Upper lobe of right lung (tissue), 1 donor: ENCODE data around the gene TMEM240. TPM values are rescaled to one million over a fixed set of nuclear protein-coding genes. Genes with fewer than 3 reads are reported as not detected.

Experiments
- ATAC-seq: fragments of 200-7000 bp; cut with Tn5 transposase; one replicate; pipeline ENCODE4 v1.9.1; 2020; ENCODE audit warnings: mild to moderate bottlenecking, moderate library complexity
- DNase-seq: peaks from one replicate; pipeline ENCODE4 v3.0.0-alpha.2; 2020
- H3K27ac ChIP-seq: fragments of 200-600 bp; one replicate; pipeline ENCODE4 v1.8.0; 2022
- H3K27me3 ChIP-seq: fragments of 200-600 bp; one replicate; pipeline ENCODE4 v1.8.0; 2022; ENCODE audit warnings: mild to moderate bottlenecking
- H3K36me3 ChIP-seq: fragments of 200-600 bp; one replicate; pipeline ENCODE4 v1.8.0; 2022
- H3K4me1 ChIP-seq: fragments of 200-600 bp; one replicate; pipeline ENCODE4 v1.8.0; 2022
- H3K4me3 ChIP-seq: fragments of 200-600 bp; one replicate; pipeline ENCODE4 v1.8.0; 2022; ENCODE audit warnings: mild to moderate bottlenecking
- H3K9me3 ChIP-seq: fragments of 200-600 bp; one replicate; pipeline ENCODE4 v1.8.0; 2022
- CTCF ChIP-seq: fragments of 200-600 bp; IDR thresholded peaks from one replicate; pipeline ENCODE4 v1.8.0; 2022; ENCODE audit warnings: antibody characterized with exemption
- intact Hi-C: fragments of 100-400 bp; cut with DNase I; formaldehyde crosslinking; loops from one replicate; pipeline ENCODE4 v1.11.0; 2022
- total RNA-seq: library from RNA; stranded (reverse); fragmentation: NEBNext Ultra II Directional; extraction: Animal tissue kit (Norgen Biotek cat#: 25700); gene quantifications from one replicate; pipeline ENCODE4 v1.2.1, GENCODE V29; 2021
- donor health status: DM: no; HTN: yes; CAD: no; lungs with severe emphysema.

The TMEM240 gene
- total RNA-seq, 1 donor from 2014 or later, result 2.9 TPM

GRCh38 chr1:1545946-1546737 lies 5.7 kb upstream of the TMEM240 start:
- Histone ChIP-seq H3K4me3 (no peak overlapping the region), H3K4me1 (peaks cover 4% of the 10 kb centered on the region), H3K9me3 (no peaks in the 10 kb centered on the region), H3K27ac (no peak overlapping the region), H3K27me3 (no peaks in the 10 kb centered on the region), H3K36me3 (peaks cover 28% of the 10 kb centered on the region)
- TF ChIP-seq CTCF, result no peak
- DNase-seq, result no peak
- no peak for ATAC-seq
- intact Hi-C loops, result no loop called here

DNA sequence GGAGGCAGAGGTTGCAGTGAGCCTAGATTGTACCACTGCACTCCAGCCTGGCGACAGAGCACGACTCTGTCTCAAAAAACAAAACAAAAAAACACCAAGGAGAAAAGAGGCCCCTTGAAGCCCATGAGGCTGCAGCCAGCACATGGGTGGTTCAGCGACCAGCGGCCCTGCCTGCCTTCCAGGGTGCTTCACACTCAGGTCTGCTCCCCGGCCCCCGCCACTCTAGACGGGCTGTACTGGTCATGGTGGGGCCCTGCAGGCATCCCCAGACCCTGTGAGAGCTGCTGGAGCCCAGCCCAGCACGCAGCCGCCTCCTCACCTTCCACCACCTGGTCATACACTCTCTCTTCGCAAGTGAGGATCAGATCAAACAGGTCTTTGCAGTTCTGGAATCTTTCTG lies 4.1 kb upstream of the TMEM240 start:
- DNase-seq, result no peak
- TF ChIP-seq CTCF, result no peak
- Histone ChIP-seq H3K27me3 (no peaks in the 10 kb centered on the region), H3K36me3 (peaks cover 28% of the 10 kb centered on the region), H3K4me3 (no peak overlapping the region), H3K9me3 (no peaks in the 10 kb centered on the region), H3K4me1 (peaks cover 9% of the 10 kb centered on the region), H3K27ac (no peak overlapping the region)
- ATAC-seq, result no peak
- intact Hi-C loops, result no loop called here

DNA sequence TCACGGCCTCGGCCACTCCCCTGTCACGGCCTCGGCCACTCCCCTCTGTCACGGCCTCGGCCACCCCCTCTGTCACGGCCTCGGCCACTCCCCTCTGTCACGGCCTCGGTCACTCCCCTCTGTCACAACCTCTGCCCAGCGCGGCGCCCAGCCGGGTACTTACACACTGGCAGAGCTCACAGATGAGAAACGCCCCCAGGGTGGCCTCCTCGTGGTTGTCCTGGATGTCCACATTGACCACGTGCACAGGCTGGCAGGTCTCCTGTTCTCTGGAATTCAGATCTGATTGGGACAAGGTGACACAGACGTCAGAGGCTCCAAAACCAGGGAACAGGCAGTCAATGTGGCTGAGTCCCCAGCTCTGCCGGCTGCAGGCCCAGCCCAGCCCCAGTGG lies 3.3 kb upstream of the TMEM240 start:
- H3K36me3 ChIP-seq, result peaks cover 28% of the 10 kb centered on the region
- no peak for TF ChIP-seq CTCF
- no peak overlapping the region for H3K27ac ChIP-seq

GRCh38 chr1:1542766-1543705 lies 2.6 kb upstream of the TMEM240 start:
- H3K27me3 ChIP-seq, result no peaks in the 10 kb centered on the region
- no peak overlapping the region for H3K4me3 ChIP-seq
- intact Hi-C loops, result no loop called here
- ATAC-seq, result no peak
- peaks cover 28% of the 10 kb centered on the region for H3K36me3 ChIP-seq
- H3K27ac ChIP-seq, result no peak overlapping the region
- TF ChIP-seq CTCF, result no peak
- peaks cover 13% of the 10 kb centered on the region for H3K4me1 ChIP-seq
- H3K9me3 ChIP-seq, result no peaks in the 10 kb centered on the region
- DNase-seq, result no peak

More for the DNA sequence above, 3.3 kb upstream of the TMEM240 start:
- Histone ChIP-seq H3K4me3 (no peak overlapping the region), H3K27me3 (no peaks in the 10 kb centered on the region), H3K4me1 (peaks cover 13% of the 10 kb centered on the region), H3K9me3 (no peaks in the 10 kb centered on the region)
- DNase-seq (no peak), ATAC-seq (no peak)
- intact Hi-C loops, result no loop called here

DNA sequence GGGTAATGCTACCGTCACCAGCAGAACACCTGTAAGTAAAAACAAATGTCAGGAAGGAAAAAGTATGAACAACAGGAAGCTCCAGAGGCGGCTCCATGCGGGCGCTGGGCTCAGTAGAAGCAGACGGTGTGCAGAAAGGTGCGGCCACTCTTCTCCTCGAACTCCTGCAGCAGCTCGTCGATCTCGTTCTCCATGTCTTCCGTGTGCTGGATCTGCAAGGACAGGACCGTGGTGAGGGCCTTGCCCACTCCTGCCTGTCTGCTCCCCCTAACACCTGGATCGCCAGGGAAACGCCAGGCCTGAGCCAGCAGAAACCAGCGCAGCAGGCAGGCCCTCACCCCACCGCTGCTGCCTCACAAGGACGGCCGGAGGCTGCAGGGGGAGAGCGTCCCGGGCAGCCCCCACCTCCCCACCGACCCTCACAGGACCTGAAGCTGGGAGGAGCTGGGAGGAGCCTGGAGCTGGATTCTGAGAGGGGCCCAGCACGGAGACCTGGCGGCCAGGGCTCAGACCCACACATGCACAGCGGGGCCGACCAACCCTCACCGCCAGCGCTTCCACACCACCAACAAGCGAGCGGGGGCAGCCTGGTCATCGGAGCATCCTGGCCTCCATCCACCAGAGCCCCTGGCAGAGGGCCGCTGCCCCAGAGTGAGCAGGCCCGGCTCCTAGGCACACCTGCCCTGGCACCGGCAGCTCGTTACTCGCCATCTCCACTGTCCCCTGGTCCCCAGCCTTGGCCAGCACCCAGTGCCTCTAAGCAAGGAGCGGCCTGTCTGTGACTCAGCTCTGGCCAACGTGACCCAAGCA lies 1.7 kb upstream of the TMEM240 start:
- H3K4me1 ChIP-seq, result peaks cover 13% of the 10 kb centered on the region
- peaks cover 28% of the 10 kb centered on the region for H3K36me3 ChIP-seq
- H3K27me3 ChIP-seq, result no peaks in the 10 kb centered on the region
- no peaks in the 10 kb centered on the region for H3K9me3 ChIP-seq
- intact Hi-C loops, result no loop called here
- H3K27ac ChIP-seq, result no peak overlapping the region
- DNase-seq, result no peak
- no peak overlapping the region for H3K4me3 ChIP-seq
- no peak for ATAC-seq
- no peak for TF ChIP-seq CTCF
